ENCODE results near the gene KLHL14. TPM values are rescaled to one million over a fixed set of nuclear protein-coding genes. Genes with fewer than 3 reads are reported as not detected.

KLHL14 gene
- total and polyA plus RNA-seq, 2 donors (not counting 1 experiment from before 2014, with no cell fraction given): 18.5 to 42.5 TPM

GRCh38 chr18:32822197-32822596, 49.4 kb upstream of the KLHL14 start:
- H3K27me3 ChIP-seq (replicated peaks in 1 of 4; ENCODE audit: control extremely low read depth in 1 of 4, control insufficient read depth in 3 of 4, insufficient read depth in 4 of 4, low read length in 3 of 4): no peaks in the 10 kb centered on the region
- CTCF ChIA-PET: interaction anchor here (1.5 kb wide), 1 partner anchor 25 kb away, joined by 3 read pairs; no protein-coding TSS in a partner anchor
- H3K9me3 ChIP-seq (ENCODE audit: control extremely low read depth in 1 of 3, control insufficient read depth in 2 of 3, insufficient read depth in 1 of 3, low read length in 2 of 3): no peaks in the 10 kb centered on the region
- H3K4me2 ChIP-seq (replicated peaks; ENCODE audit: low read depth, low read length, poor library complexity, severe bottlenecking): no peak overlapping the region
- H2AFZ ChIP-seq (ENCODE audit: insufficient read depth, low read depth, low read length, poor library complexity, severe bottlenecking): no peak overlapping the region
- no peaks in the 10 kb centered on the region for H3K4me1 Mint-ChIP-seq
- TF ChIP-seq CTCF (IDR thresholded peaks at IDR 0.05): no peak
- TF ChIP-seq EZH2 (IDR thresholded peaks at IDR 0.05; ENCODE audit: borderline replicate concordance, insufficient read depth, low read depth, low read length, poor library complexity, severe bottlenecking): no peak
- H3K27me3 Mint-ChIP-seq: no peaks in the 10 kb centered on the region
- no peaks in the 10 kb centered on the region for H3K4me1 ChIP-seq (ENCODE audit: control insufficient read depth in 2 of 2, insufficient read depth in 2 of 2, low read length in 2 of 2)
- ATAC-seq (ENCODE audit: low read depth): no peak
- no peak for DNase-seq
- no peaks in the 10 kb centered on the region for H3K9me3 Mint-ChIP-seq (ENCODE audit: insufficient read depth)
- H3K27ac ChIP-seq (ENCODE audit: low read length in 2 of 2): no peak overlapping the region
- intact Hi-C loops (cut with micrococcal nuclease): no loop called here
- H3K4me3 ChIP-seq (ENCODE audit: control extremely low read depth in 1 of 5, extremely low read depth in 1 of 5, insufficient read depth in 1 of 5, low read depth in 2 of 5, low read length in 4 of 5): no peak overlapping the region
- POLR2A ChIA-PET: no interaction called here
- no peaks in the 10 kb centered on the region for H3K36me3 ChIP-seq (replicated peaks in 1 of 2; ENCODE audit: control extremely low read depth in 1 of 2, control insufficient read depth in 1 of 2, extremely low read depth in 1 of 2, insufficient read depth in 2 of 2, low read length in 1 of 2)
- H4K20me1 ChIP-seq (ENCODE audit: control insufficient read depth, insufficient read depth, low read length, poor library complexity, severe bottlenecking): no peaks in the 10 kb centered on the region
- H3K9ac ChIP-seq (ENCODE audit: low read length): no peak overlapping the region
- 95% methylated on average over 10 of the region's 16 CpGs for WGBS (ENCODE audit: insufficient coverage)
- no peak overlapping the region for H3K4me3 Mint-ChIP-seq
- no peaks in the 10 kb centered on the region for H3K79me2 ChIP-seq (ENCODE audit: control insufficient read depth, insufficient read depth, low read length)
- H3K27ac Mint-ChIP-seq: no peak overlapping the region

DNA sequence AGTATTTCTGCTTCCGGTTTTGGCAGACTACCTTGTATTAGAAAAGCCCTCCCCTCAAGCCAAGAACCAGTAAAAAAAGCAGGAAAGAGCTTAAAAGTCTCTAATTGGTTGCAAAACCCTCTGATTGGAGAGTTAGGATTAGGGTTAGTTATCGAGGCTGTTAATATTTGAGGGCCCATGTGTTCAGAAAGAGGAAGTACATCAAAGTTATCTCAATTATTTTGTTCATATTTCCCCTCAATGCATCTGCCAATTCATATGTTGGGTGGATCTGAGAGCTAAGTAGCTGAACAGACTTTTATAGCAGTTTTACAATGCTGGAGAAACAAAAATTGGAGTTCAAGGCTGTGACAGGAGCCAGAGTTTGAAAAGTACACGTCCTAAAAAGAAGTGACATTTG, 43.1 kb upstream of the KLHL14 start:
- Mint-ChIP-seq H3K27me3 (no peaks in the 10 kb centered on the region), H3K4me1 (peaks cover 19% of the 10 kb centered on the region), H3K9me3 (ENCODE audit: insufficient read depth) (no peaks in the 10 kb centered on the region), H3K27ac (no peak overlapping the region), H3K4me3 (no peak overlapping the region)
- POLR2A ChIA-PET: no interaction called here
- Histone ChIP-seq H2AFZ (ENCODE audit: insufficient read depth, low read depth, low read length, poor library complexity, severe bottlenecking) (no peak overlapping the region), H3K27me3 (replicated peaks in 1 of 4; ENCODE audit: control extremely low read depth in 1 of 4, control insufficient read depth in 3 of 4, insufficient read depth in 4 of 4, low read length in 3 of 4) (no peaks in the 10 kb centered on the region), H3K9me3 (ENCODE audit: control extremely low read depth in 1 of 3, control insufficient read depth in 2 of 3, insufficient read depth in 1 of 3, low read length in 2 of 3) (no peaks in the 10 kb centered on the region), H3K4me2 (replicated peaks; ENCODE audit: low read depth, low read length, poor library complexity, severe bottlenecking) (peak overlapping the region; percentile 7), H3K9ac (ENCODE audit: low read length) (no peak overlapping the region), H3K79me2 (ENCODE audit: control insufficient read depth, insufficient read depth, low read length) (no peaks in the 10 kb centered on the region), H3K36me3 (replicated peaks in 1 of 2; ENCODE audit: control extremely low read depth in 1 of 2, control insufficient read depth in 1 of 2, extremely low read depth in 1 of 2, insufficient read depth in 2 of 2, low read length in 1 of 2) (no peaks in the 10 kb centered on the region), H3K4me3 (ENCODE audit: control extremely low read depth in 1 of 5, extremely low read depth in 1 of 5, insufficient read depth in 1 of 5, low read depth in 2 of 5, low read length in 4 of 5) (peak overlapping the region in 1 of 5 experiments; percentile 11), H4K20me1 (ENCODE audit: control insufficient read depth, insufficient read depth, low read length, poor library complexity, severe bottlenecking) (no peaks in the 10 kb centered on the region), H3K4me1 (ENCODE audit: control insufficient read depth in 2 of 2, insufficient read depth in 2 of 2, low read length in 2 of 2) (peaks cover 8 to 15% of the 10 kb centered on the region in 2 donors), H3K27ac (ENCODE audit: low read length in 2 of 2) (no peak overlapping the region)
- DNase-seq: peak; percentile 32
- intact Hi-C loops (cut with micrococcal nuclease): no loop called here
- CTCF ChIA-PET: interaction anchor here (1.0 to 1.5 kb wide), 4 partner anchors 9 to 107 kb away, joined by 3 to 5 read pairs (median 4); no protein-coding TSS in a partner anchor
- TF ChIP-seq CTCF (IDR thresholded peaks at IDR 0.05) (no peak), EZH2 (IDR thresholded peaks at IDR 0.05; ENCODE audit: borderline replicate concordance, insufficient read depth, low read depth, low read length, poor library complexity, severe bottlenecking) (no peak)
- WGBS (ENCODE audit: insufficient coverage): 80% methylated on average over 1 of the region's 3 CpGs
- ATAC-seq (ENCODE audit: low read depth): peak; percentile 33
